Vagina (tissue), 2 donors: ENCODE results near the gene SBF2.

Experiments
- POLR2A ChIP-seq, 2 donors: fragments of 450-650 bp; IDR thresholded peaks; one replicate each; pipeline ENCODE4 v1.6.1; 2017; ENCODE audit warnings: antibody characterized with exemption in 2 of 2, mild to moderate bottlenecking in 2 of 2, moderate library complexity in 2 of 2
- POLR2AphosphoS5 ChIP-seq, 2 donors: sonication (generic); formaldehyde crosslinking; IDR thresholded peaks; one replicate each; pipeline ENCODE4 v1.9.0; 2017; ENCODE audit warnings: antibody characterized with exemption in 2 of 2, mild to moderate bottlenecking in 2 of 2, low read depth in 1 of 2; ENCODE audit not compliant: insufficient read depth in 1 of 2
- TF ChIP-seq, protein P1 (sequence below), 3 experiments: fragments of 450-650 bp in 2 of 3; fragments of 200-600 bp in 1 of 3; sonication (generic) in 1 of 3; IDR thresholded peaks; one replicate each; pipeline ENCODE4 v1.5.1; 2017 to 2019; ENCODE audit warnings: antibody characterized with exemption in 3 of 3, mild to moderate bottlenecking in 2 of 3, moderate library complexity in 2 of 3

DNA sequence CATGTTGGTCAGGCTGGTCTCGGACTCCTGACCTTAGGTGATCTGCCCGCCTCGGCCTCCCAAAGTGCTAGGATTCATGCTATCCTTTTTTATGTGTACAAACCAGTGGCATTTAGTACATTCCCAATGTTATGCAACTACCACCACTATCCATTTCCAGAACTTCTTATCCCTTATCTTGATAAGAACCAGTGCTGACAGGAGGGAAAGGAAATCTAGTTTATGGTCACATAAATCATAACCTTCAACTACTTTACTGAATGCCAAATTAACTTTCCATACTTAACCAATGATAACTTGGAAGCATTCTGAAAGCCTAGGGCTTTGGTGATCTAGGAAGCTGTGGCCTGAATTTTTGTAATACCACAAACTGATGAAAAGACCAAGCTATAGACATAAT lies 459.7 kb downstream of the SBF2 start:
- no peak for TF ChIP-seq POLR2AphosphoS5 (IDR thresholded peaks at IDR 0.05; ENCODE audit: insufficient read depth in 1 of 2, low read depth in 1 of 2)
- TF ChIP-seq, protein P1, sequence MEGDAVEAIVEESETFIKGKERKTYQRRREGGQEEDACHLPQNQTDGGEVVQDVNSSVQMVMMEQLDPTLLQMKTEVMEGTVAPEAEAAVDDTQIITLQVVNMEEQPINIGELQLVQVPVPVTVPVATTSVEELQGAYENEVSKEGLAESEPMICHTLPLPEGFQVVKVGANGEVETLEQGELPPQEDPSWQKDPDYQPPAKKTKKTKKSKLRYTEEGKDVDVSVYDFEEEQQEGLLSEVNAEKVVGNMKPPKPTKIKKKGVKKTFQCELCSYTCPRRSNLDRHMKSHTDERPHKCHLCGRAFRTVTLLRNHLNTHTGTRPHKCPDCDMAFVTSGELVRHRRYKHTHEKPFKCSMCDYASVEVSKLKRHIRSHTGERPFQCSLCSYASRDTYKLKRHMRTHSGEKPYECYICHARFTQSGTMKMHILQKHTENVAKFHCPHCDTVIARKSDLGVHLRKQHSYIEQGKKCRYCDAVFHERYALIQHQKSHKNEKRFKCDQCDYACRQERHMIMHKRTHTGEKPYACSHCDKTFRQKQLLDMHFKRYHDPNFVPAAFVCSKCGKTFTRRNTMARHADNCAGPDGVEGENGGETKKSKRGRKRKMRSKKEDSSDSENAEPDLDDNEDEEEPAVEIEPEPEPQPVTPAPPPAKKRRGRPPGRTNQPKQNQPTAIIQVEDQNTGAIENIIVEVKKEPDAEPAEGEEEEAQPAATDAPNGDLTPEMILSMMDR (IDR thresholded peaks at IDR 0.05) = no peak
- no peak for TF ChIP-seq POLR2A (IDR thresholded peaks at IDR 0.05)
